GM10266 (cell line): ENCODE results near the gene SMPX.

Source experiments
- DNase-seq: peaks from one replicate; pipeline ENCODE4 v3.0.0; 2012; ENCODE audit errors: extremely low spot score
- TF ChIP-seq, protein P1 (sequence below): IDR thresholded peaks from 2 replicates; pipeline ENCODE4 v1.5.1; 2012; ENCODE audit warnings: mild to moderate bottlenecking, low read depth; ENCODE audit not compliant: control insufficient read depth, insufficient read depth; ENCODE audit errors: missing control alignments

SMPX gene

DNA sequence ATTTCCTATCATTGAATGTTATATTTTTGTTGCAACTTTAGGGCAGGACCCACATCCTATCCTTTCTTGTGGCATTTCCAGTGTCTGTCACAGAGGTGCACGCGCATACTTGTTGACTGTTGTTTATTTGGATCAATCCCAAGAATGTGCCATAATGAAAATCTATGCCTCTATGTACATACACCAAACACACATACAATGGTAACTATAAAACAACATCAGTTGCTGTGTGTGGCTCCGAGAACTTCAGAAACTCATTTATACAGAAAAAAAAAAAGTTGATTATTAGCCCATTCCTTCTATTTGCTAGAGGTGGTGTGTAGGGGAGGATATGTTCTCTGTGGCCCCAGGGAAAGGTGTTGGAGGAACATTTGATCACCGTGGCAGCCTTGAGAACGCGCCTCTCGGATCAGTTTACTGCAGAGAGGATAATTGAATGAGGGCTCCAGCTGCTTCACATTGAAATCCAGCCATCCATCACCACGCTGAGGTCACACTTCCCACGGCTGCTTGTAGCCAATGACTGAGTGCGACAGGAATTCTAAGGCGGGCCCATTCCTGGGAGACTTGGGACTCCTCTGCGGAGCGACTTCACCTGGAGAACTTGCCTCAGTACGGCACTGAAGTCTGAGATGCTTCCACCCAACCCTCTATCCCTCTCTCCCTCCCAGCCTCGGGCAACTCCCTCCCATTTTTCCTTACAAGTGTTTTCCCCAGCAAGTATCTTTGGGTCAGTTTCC lies 19.5 kb downstream of the SMPX start:
- DNase-seq: no peak
- TF ChIP-seq, protein P1, sequence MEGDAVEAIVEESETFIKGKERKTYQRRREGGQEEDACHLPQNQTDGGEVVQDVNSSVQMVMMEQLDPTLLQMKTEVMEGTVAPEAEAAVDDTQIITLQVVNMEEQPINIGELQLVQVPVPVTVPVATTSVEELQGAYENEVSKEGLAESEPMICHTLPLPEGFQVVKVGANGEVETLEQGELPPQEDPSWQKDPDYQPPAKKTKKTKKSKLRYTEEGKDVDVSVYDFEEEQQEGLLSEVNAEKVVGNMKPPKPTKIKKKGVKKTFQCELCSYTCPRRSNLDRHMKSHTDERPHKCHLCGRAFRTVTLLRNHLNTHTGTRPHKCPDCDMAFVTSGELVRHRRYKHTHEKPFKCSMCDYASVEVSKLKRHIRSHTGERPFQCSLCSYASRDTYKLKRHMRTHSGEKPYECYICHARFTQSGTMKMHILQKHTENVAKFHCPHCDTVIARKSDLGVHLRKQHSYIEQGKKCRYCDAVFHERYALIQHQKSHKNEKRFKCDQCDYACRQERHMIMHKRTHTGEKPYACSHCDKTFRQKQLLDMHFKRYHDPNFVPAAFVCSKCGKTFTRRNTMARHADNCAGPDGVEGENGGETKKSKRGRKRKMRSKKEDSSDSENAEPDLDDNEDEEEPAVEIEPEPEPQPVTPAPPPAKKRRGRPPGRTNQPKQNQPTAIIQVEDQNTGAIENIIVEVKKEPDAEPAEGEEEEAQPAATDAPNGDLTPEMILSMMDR: no peak

DNA sequence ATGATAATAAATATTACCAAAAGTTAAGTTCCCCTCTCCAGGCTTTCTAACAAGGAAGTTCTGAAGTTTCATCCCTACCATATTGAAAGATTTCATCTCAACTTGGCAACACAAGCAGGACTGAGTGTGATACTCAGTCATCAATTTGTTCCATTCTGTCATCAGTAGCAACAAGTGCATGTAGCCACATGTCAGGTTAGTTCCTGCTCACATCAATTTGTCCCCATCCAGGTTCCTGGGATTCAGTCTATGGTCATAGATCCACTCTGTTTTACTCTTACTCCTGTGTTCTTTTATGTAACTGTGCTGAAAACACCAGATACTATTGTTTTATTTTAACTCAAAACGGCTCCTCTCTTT lies 22.2 kb downstream of the SMPX start:
- TF ChIP-seq, protein P1: no peak
- no peak for DNase-seq

DNA sequence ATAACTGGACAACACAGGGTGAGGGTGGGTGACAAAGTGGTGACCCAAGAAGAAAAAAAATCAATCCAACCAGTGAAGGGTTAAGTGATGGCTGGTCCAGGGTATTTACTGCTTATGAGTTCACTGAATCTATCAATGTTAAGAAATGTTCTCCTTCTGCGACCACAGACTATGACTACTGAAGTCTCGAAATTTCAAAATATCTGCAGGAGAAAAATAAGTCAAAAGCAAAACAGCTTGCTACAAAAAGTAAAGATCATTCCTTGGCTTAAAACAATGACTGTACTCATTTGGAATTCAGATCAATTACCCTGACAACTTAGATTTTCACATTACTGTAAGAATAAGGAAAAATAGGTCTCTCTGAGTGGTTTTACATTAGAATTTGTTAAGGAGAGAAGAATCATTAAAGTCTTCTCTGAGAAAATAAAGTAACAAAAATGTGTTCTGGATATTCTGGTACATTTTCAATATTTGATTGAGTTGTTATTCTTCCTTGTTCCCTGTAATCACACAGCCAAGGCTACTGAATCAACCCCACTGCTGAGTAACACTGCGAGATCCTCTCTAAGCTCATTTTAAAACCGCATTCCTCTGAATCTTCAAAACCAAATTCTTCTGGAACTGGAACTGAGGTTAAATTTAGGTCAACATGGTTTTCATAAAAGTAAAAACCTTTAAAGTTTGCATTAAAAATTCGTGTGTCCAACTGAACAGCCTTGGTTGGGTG lies 22.7 kb downstream of the SMPX start:
- TF ChIP-seq, protein P1: no peak
- DNase-seq: no peak

DNA sequence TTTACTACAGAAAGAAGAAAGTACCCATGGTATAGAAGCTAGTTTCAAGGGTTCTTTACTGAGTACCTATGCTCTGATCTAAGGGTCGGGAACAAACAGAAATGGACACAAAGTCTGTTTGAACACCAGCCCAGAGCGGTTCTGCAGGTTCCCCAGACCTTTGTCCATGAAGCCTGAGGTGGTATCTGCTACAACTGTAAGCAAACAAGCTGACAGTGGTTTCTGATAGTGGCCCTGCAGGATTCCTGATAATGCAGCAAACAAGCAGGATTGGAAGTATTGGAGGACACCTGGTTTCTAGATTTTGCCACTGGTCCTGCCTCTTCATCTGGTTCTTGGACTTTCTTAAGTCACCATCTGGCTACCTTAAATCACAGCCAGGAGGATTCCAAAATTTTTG lies 23.7 kb downstream of the SMPX start:
- no peak for DNase-seq
- TF ChIP-seq, protein P1: no peak

DNA sequence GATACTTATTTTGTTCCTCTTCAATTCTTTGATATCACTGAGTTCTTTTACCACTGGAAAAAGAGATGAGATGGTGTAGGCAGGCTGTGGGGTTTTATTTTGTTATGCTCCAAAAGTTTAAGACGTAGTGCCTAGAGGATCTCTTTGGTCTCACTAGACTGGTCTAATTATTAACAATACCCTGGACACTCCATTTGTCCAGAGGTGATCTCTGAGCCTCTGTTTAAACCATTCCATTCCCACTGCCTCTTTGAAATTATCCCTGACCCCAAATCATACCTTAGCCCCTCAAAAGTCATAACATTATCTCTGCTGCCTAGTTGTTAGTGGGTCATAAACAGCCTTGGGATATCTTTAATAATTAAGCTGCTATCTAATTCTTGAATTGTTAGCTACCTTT lies 24.2 kb downstream of the SMPX start:
- no peak for DNase-seq
- TF ChIP-seq, protein P1: no peak

DNA sequence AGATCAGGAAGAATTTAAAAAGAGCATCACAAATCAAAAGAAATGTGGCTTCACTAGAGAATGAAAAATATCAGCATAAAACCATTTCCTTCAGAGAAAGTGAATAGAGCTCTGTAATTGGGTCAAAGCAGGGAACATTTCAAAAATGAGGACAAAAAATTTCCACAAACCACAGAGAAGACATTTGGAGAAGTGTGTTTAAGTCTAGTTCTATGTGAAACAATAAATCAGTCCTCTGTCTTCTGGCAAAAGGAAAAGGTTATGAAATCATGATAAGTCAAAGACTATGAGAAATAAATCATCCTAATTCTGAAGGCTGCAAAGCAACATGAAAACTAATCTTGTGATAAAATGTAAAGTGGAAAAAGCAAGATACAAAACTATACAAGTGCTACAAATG lies 27.9 kb downstream of the SMPX start:
- no peak for DNase-seq
- TF ChIP-seq, protein P1: no peak
